Activated CD4-positive, alpha-beta T cell treated with anti-CD3 and anti-CD28 coated beads, Interleukin-2, Interleukin-4, amounts not matched to agents 100 ng/mL and 50 ng/mL, durations not matched to agents 16 hours and 8 hours (primary cell): ENCODE measurements around the gene ACBD6.
"Not testable (repeated sequence)": the region's sequence is repeated elsewhere in the genome, so short reads cannot be mapped to it uniquely, and the experiment has no call there.

Source experiments
- DNase-seq: peaks from one replicate; pipeline ENCODE4 v3.0.0-alpha.2; 2020; ENCODE audit warnings: low spot score

The ACBD6 gene

GRCh38 chr1:180415985-180416633, 86.3 kb downstream of the ACBD6 start:
- DNase-seq: peak; percentile 39

- DNase-seq: no peak
Observed at GRCh38 chr1:180415236-180415848, 87.0 kb downstream of the ACBD6 start.

GRCh38 chr1:180412583-180412982, 89.8 kb downstream of the ACBD6 start:
- DNase-seq: no peak

- not testable (repeated sequence) for DNase-seq
Observed at GRCh38 chr1:180408128-180408527, 94.2 kb downstream of the ACBD6 start.

GRCh38 chr1:180407051-180407450, 95.3 kb downstream of the ACBD6 start:
- no peak for DNase-seq

GRCh38 chr1:180402551-180402950, 99.8 kb downstream of the ACBD6 start:
- no peak for DNase-seq

- no peak for DNase-seq
Observed at GRCh38 chr1:180402001-180402400, 100.4 kb downstream of the ACBD6 start.

- DNase-seq: no peak
Observed at GRCh38 chr1:180397175-180397574, 105.2 kb downstream of the ACBD6 start.

- DNase-seq: no peak
Observed at GRCh38 chr1:180392427-180393145, 109.8 kb downstream of the ACBD6 start.

- no peak for DNase-seq
Observed at GRCh38 chr1:180392020-180392419, 110.4 kb downstream of the ACBD6 start.

- peak; percentile 6 for DNase-seq
Observed at GRCh38 chr1:180387413-180387812, 115.0 kb downstream of the ACBD6 start.

- peak; percentile 42 for DNase-seq
Observed at GRCh38 chr1:180386745-180387367, 115.5 kb downstream of the ACBD6 start.

GRCh38 chr1:180385144-180385543, 117.2 kb downstream of the ACBD6 start:
- no peak for DNase-seq

GRCh38 chr1:180384286-180385005, 117.9 kb downstream of the ACBD6 start:
- no peak for DNase-seq

- no peak for DNase-seq
Observed at GRCh38 chr1:180382326-180383115, 119.9 kb downstream of the ACBD6 start.

GRCh38 chr1:180381184-180381580, 121.2 kb downstream of the ACBD6 start:
- DNase-seq: no peak

GRCh38 chr1:180380259-180381183, 121.9 kb downstream of the ACBD6 start:
- no peak for DNase-seq

- no peak for DNase-seq
Observed at GRCh38 chr1:180376800-180377199, 125.6 kb downstream of the ACBD6 start.

- DNase-seq: no peak
Observed at GRCh38 chr1:180376253-180376652, 126.1 kb downstream of the ACBD6 start.

- no peak for DNase-seq
Observed at GRCh38 chr1:180372728-180373127, 129.6 kb downstream of the ACBD6 start.
